NCI-H187 treated with DMSO at 0.1 percent for 48 hours (cell line): ENCODE measurements around the gene PSMB7.

ENCODE experiments used
- DNase-seq: peaks from one replicate; lab custom pipeline; 2025; lab: John Stamatoyannopoulos, UW

PSMB7 gene

DNA sequence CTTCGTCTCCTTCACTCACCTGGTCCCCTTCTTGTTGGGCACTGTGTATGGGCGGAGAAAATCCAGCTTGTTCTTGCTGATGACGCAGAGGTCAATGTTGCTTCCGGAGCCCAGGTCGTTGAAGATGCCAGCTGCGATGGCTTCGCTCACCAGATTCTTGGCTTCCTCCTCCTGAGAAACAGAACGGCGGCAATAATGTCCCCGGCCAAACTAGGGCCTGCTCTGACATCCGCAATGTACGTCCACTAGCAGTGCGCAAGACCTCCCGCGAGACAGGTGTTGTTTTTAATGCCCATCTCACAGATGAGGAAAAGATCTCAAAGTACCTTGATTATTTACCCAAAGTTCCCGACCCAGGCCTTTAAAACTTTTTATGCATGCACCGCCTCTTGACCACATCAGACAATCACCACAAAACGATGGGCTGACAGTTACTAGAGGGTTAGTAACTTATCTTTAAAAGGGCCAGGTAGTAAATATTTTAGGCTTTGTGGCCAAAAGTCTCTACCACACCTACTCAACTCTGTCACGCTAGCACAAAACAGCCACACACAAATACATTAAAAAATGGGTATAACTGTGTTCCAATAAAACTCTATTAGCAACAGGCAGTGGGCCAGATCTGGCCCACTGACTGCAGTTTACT lies 58.4 kb downstream of the PSMB7 start:
- no peak for DNase-seq

DNA sequence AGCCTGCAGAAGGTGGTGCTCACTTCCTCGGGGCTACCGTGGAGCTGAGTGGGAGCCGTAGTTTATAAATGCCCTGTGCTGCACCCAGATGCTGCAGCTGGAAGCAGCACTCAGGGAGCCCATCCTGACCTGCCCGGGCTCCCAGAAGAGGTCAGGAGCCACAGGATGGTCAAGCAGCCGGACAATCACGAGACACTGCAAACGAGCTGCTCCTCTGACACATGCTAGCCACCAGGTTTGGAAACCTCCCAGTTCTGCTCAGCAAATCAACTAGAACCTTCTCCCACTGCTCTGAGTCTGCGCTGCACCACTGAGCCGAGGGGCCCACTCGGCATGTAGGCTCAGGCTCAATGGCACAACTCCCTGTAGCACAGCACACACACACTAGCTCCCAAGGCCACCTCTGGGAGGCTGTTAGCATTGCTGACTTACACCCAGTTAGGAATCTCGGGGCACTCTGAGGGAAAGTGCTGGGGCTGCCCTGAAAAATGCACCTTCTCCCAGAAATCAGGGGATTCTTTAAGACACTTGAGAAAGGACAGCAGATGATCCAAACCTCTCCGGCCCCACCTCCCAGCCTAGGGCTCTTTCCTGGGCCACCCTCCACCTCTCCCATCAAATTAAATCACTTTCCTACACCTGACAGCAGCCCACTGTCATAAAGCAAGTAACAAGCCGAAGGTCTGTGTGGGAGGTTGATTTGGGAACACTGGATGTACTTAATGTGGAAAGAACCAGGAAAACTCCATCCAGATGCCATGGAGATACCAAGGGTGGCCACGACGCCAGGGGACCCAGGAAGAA lies 59.1 kb downstream of the PSMB7 start:
- no peak for DNase-seq

DNA sequence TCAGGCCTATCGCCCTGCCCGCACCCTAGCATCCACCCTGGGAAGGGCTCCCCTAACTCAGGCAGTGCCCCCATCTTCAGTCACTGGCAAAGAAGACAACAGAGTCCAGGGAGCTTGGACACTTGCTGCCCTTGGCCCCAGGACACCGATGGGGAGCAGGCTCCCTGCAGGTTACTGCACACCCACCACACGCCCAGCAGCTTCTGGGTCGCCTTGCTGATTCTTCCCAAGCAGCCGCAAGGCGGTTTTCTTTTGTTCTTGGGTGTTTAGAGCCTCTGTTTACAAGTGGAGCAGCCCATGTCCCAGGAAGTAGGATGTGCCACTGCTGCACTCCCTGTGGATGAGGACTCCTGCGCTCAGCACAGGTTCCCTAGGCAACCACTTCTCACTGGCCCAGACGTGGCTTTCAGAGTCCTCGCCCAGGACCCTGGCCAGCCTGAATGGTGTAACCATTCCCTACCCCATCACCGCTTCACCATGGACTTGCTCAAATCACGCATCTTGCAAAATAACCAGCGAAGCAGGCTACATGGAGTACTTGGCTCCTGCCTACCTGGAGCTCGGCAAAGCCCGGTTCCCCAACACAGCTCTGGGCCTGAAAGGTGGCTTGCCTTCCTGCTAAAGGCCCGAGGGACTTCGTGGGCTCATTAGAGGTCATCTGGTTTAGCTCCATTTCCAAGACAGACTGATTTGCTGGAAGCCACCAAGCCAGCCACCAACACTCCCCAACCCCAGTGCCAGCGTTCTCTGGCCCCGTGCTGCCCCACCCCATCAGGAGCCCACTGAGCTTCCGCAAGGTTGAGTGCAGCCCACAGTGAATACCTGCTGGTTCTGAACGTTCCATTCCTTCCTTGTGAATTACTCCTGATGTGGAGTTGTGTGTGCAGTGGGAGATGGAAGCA lies 60.0 kb downstream of the PSMB7 start:
- DNase-seq, result no peak

DNA sequence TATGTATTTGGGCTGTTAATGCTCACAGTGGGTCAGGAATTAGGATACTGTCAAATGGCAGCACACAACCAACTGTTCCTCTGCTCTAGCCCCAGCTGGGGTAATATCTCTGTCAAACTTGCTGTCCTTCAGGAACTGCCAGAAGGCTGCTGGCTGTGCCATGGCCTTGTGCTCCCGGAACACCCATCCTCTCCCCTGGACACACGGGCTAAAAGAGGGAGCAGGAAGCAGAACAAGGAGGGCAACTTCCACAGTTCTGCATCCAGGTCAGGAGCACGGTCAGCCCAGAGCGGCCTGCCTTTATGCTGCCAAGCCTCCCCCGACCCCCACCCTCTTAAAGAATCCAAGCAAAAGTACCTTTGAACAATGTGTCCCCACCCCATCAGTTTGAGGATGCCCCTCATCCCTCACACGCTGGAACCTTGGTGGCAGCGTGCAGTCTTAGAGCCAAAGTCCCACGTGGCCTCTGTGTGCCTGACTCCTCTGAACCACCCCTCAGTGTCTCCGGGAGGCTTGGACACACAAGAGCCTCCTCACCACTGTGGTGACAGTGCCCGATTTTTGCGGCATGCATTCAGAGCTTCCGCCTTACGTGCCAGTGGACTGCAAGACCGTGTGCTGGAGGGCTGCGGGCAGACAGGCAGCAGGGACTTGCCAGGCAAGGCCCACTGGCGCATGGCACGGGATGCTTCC lies 60.8 kb downstream of the PSMB7 start:
- DNase-seq, result no peak

DNA sequence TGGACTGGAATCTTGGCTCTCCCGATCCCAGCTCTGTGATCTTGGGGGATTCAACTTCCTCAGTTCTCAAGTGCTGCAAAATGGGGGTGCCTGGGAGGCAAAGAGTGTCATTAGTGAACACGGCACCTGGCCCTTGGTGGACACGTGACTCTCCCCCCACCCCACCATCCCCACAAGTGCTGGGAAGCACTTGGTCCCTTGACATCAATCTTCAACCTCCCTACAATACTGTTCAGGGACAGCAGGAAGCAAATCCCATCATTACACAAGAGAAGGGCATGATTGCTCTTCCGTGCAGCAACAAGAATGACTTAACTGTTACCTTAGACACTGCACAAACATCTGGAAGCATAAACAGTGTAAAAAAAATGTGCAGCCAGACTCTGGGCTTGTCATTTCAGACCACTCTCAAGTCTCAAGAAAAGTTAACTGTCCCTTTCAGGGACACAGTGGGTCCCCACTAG lies 61.4 kb downstream of the PSMB7 start:
- DNase-seq, result no peak

DNA sequence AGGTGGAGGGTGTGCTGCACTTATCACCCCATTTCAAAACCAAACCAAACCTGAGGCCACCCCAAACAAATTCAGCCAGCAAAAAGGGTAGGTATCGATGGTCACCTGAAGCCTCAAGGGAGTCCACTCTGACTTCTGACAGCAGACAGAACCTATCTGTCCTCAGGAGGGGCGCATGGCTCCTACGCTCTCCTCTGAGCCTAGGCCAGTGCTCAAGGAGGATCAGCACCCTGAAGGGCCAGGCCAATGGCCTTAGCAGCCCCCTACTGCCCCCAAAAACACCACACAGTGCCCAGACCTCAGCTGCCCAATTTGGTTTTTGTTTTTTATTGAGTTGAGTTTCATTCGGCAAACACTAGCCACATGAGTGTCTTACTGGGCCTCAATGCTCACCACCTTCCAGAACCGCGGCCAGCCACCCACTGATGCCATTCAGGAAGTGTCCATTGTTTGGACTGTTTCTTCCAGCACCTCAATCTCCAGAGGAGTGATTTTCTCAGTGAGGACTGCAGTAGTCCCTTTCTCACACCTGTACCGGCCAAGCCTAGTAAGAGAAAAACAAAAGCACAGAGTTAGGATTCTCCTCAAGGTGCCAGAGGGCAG lies 62.0 kb downstream of the PSMB7 start:
- DNase-seq, result no peak

DNA sequence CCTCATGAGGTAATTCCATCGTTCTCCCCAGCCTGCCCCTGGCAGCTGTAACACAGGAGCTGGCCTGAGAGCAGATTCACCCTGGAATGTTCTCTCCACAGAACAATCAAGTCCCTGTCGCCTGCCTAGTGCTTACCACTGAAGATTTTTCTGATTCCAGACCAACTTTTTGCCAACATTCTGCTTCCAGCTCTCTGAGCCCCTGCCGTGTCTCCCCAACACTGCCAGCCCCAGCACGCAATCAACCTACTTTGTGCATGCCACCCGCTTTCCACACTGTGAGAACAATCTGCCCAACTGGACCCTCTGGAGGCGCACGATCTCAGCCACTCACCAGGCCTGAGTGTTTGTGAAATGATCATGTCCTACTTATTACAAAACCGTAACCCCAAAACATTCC lies 62.6 kb downstream of the PSMB7 start:
- DNase-seq, result no peak

DNA sequence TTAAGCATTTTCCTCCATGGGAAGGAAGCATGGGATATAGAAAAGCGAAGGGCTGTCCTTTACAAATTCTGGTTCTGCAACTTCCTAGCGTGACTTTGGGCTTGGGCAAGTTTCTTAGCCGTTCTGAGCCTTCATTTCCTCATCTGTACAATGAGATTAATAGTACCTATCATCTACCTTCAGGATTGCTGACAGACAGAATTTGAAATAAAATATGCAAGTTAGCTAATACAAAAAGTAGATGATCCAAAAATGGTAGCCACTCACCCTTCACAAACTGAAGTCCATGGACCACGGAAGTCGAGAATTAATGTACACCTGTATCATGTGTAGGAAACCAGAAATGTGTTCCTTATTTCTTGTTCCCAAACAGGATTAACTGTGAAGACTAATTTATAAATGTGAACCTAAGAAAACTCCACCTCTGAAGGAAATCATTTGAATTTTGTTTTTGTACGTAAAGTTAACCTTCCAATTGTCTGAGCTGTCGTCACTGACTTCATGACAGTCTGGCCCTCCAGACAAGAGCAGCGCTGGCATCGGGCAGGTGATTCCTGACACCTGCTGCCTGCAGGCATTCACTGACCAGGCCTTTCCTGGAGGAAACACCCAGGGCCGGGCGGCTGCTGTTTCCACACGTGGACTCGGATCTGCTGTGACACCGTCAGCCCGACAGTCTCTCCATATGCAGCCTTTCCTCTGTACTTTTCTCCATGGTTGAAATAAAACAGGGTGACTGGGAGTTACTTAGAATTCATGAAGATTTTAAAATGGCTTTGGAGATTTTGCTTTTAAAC lies 63.4 kb downstream of the PSMB7 start:
- DNase-seq, result no peak

DNA sequence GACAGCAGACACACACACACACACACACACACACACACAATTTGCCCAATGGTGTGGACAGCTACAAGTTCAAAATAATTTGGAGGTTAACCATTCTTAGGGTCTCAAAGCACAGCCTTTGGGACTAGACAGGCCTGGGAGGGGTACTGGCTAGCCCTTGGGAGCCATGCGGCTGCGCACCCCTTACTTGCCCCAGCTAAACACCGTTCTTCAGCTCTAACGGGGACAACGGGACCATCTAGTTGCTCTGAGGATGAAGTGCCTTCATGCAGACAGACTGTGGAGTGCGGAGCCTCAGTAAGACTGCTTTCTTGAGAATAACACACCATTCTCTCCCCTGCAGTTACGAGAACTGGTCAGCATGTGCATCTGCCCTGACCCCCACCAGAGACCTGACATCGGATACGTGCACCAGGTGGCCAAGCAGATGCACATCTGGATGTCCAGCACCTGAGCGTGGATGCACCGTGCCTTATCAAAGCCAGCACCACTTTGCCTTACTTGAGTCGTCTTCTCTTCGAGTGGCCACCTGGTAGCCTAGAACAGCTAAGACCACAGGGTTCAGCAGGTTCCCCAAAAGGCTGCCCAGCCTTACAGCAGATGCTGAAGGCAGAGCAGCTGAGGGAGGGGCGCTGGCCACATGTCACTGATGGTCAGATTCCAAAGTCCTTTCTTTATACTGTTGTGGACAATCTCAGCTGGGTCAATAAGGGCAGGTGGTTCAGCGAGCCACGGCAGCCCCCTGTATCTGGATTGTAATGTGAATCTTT lies 64.6 kb downstream of the PSMB7 start:
- no peak for DNase-seq

DNA sequence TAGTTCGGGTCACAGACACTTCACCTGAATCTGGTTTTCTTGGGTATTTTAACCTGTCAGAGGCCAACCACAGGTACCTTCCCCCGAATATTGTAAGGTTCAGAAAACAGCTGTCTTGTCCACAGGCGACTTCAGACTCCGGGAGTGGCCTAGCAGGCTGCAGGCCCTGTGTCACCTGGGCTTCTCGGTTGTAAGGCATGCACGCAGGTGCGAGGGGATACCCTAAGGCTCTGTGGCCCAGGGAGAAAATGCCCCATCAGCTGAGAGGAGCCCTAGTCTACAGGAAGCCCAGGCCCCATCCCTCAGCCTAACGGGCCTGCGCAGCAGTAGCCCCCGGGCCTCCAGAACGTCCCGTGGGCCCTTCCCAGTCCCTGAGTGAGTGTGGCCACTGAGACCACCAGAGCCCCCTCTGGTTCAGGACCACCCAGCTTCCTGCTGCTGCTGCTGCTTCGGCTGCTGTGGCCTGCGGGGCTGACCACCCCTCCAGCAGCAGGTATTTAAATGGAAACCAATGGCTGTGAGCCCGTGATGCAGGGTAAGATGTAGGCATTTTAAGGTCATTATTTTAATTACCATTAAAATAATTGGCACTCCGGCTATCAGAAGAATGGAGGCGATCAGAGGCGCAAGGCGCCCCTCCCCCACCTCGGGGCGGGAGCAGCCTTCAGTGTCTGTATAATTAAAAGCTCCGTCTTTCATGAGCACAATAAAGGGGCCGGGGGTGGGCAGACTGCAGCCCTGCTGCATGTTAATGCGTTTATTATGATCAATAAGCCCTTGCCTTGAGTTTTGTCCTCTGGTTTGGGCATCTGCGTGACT lies 65.4 kb downstream of the PSMB7 start:
- no peak for DNase-seq

DNA sequence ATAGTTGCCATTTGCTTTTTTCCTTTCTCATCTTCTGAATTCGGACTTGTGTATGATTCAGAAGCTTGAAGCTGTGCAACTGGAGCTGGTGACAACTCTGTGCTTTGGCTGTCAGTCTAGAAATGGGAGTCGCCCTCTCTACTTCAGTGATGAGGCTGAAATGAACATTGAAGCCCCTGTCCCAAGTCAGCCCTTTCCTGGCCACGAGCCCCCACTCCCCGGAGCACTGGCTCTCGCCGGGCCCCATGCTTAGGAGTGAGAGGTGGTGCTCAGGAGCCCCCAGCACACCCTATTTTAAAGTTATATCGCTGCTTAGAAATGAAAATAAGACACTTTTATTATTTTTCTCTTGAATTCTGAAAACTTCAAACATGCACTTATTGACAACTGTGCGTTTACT lies 66.0 kb downstream of the PSMB7 start:
- DNase-seq, result no peak

DNA sequence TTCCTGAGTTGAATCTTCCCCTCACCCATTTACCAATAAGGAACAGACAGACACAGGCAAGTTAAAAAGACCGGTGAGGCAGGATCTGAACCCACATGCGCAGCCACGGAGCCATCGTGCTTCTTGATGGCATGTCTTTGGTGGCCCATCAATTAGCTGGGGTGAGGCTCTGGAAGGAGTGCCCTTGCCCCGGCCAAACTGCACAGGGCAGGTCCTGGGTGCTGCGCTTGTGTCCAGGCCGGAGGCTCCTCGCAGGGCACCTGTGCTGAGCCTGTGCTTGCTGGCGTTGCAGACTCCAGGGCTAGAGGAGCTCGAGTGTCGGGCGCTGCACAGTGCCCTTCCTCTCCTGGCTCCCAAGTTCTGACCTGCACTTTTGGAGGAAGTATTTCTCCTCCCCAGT lies 66.4 kb downstream of the PSMB7 start:
- DNase-seq, result no peak

DNA sequence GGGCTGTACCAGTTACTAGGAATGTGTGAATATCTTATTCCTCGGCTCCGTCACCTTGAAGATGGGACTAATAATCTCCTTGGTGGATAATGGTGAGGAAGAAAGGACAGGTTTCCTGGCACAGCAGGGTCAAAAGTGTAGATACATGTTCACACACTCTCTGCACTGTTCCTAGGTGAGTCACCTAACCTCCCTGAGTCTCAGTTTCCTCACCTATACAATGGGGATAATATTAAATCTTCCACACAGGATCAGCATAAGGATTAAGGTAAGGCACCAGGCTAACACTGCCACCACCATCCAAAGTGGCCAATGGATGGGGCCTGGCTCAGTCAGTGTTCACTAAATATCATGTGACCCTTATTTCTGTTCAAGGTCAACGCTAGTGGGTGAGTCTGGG lies 66.9 kb downstream of the PSMB7 start:
- no peak for DNase-seq

DNA sequence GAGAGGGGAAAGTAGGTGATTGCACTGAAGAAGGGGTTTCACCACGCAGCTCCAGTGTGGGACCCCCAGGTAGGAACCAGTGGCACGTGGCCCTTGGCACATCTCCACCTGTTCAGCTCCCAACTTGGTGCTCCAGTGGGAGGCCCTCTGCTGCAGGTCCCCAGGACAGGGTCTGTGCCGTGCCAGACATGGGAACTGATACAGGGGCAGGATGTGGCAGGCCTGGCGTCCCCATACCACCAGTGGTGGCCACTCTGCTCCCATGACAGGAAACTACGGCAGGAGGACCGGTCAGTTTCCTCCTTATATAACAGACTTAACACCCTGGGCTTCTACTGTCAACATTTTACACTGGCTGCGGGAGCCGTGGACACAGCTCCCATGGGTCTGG lies 67.3 kb downstream of the PSMB7 start:
- DNase-seq, result no peak

DNA sequence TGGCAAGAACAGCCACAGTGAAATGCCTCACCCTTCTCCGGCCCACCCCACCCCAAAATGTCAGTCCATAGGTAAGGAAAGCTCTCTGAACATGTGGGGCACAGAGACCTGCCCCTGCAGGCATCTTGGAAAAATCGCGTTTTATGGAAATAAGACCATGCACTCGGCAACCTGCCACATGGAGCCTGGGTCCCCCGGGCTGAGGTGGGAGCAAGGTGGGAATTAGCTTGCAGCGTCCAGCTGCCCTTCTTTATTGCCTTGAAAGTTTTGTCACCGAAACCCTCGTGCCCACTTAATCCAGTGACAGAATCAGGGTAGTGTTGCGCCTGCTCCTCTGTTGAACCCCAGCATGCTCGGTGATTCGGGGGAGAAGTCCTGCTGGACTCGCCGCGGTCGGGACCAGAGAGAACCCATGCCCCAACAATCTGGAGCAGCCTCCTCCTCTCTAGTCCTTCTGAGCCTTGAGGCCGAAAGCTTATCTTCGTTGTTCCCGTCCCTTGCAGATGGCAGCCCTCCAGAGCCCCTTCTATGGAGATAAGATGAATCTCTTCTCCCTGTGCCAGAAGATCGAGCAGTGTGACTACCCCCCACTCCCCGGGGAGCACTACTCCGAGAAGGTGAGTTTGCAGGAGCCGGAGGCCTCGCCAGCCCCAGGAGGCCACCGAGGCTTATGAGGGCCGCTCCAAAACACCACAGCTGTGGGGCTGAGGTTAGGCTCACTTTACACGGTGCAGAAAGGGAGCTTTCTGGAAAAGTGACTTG lies 67.9 kb downstream of the PSMB7 start:
- DNase-seq, result no peak

DNA sequence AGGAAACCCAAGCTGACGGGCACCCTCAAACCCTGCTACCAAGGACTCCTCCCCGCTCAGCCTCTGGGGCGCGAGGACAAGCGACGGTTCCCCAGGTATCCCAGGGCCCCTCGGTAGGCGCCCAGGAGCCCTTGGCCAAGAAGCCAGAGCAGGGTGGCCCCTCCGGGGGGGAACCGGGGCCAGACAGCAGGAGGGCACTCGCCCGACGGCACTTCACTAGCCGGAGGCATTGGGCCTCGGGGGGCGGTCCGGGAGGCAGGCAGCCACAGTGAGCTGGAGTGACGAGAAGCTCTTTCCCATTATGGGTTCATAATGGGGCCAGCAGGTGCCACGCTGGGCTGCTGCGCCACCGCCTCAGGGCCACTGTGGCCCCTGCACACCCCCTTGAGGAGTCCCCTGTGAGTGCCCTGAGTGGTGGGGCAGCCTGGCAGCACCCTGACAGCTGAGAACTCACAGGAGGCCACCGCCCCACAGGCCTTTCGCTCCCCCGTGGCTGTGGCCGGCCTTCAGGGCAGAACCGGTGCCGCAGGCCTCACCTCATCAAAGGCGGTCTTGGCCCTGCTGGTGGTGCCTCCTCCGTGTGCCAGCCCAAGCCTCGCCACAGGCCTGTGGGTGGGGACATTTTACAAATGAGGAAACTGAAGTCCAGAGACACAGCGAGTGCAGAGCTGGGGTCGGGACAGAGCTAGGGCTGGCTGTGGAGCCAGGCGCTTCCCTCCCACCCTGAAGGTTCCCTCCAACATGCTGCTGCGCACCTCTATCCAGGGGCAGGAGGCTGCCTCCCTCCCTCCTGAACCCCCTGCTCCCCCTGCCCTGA lies 68.7 kb downstream of the PSMB7 start:
- no peak for DNase-seq

DNA sequence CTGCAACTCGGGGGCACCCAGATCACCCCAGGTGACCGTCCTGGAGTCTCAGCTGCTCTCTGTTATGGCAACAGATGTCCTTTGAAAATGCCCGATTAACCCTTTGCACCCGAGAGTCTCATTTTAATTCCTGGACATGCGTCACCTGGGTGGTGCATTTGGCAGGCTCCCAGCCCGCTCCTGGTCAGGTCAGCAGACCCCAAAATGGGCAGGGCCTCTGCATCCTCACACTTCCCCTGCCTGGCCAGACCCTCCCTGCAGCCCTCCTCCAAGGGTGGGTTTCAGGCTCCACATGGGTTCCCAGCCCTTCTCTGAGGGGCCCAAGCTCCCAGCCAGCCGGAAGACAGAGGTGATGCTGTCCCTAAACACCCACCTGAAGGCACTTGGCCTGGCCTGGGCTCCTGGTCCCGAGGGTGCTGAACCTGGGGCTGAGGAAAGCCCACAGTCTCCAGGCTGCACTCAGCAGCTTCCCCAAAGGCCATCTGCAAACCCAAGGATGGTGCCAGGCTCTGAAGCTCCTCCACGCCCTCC lies 69.4 kb downstream of the PSMB7 start:
- no peak for DNase-seq
